Measurements from ENCODE around the gene AARS1. TPM values are rescaled to one million over a fixed set of nuclear protein-coding genes. Genes with fewer than 3 reads are reported as not detected.
A peak's percentile ranks its signal among the peaks of the same experiment; 100 is the strongest.
"Not testable (repeated sequence)": the region's sequence is repeated elsewhere in the genome, so short reads cannot be mapped to it uniquely, and the experiment has no call there.

The AARS1 gene
- total RNA-seq, 1 donor from 2014 or later = 151 TPM

GRCh38 chr16:70271696-70272095 is 17.6 kb downstream of the AARS1 start:
- no peak for DNase-seq (ENCODE audit: low read depth, low spot score)

- no peak for DNase-seq (ENCODE audit: low read depth, low spot score)
These were observed 19.1 kb downstream of the AARS1 start for GRCh38 chr16:70270176-70270575.

- no peak for DNase-seq (ENCODE audit: low read depth, low spot score)
These were observed 19.8 kb downstream of the AARS1 start for GRCh38 chr16:70269471-70269870.

GRCh38 chr16:70267922-70268321 is 21.4 kb downstream of the AARS1 start:
- DNase-seq (ENCODE audit: low read depth, low spot score) = not testable (repeated sequence)

- DNase-seq (ENCODE audit: low read depth, low spot score) = no peak
These were observed 21.8 kb downstream of the AARS1 start for GRCh38 chr16:70267516-70267915.

- not testable (repeated sequence) for DNase-seq (ENCODE audit: low read depth, low spot score)
These were observed 29.4 kb downstream of the AARS1 start for GRCh38 chr16:70259903-70260302.

- no peak for DNase-seq (ENCODE audit: low read depth, low spot score)
These were observed 30.4 kb downstream of the AARS1 start for GRCh38 chr16:70258946-70259345.

- DNase-seq (ENCODE audit: low read depth, low spot score) = no peak
These were observed 31.2 kb downstream of the AARS1 start for GRCh38 chr16:70258065-70258464.

- DNase-seq (ENCODE audit: low read depth, low spot score) = no peak
These were observed 31.9 kb downstream of the AARS1 start for GRCh38 chr16:70257391-70257790.

GRCh38 chr16:70255574-70255973 is 33.7 kb downstream of the AARS1 start:
- DNase-seq (ENCODE audit: low read depth, low spot score) = no peak

- DNase-seq (ENCODE audit: low read depth, low spot score) = no peak
These were observed 34.4 kb downstream of the AARS1 start for GRCh38 chr16:70254965-70255286.

- no peak for DNase-seq (ENCODE audit: low read depth, low spot score)
These were observed 34.9 kb downstream of the AARS1 start for GRCh38 chr16:70254180-70254964.

GRCh38 chr16:70253291-70254106 is 35.8 kb downstream of the AARS1 start:
- DNase-seq (ENCODE audit: low read depth, low spot score) = no peak

GRCh38 chr16:70252355-70252988 is 36.8 kb downstream of the AARS1 start:
- DNase-seq (ENCODE audit: low read depth, low spot score) = no peak

- DNase-seq (ENCODE audit: low read depth, low spot score) = peak; percentile 74
These were observed 37.5 kb downstream of the AARS1 start, which contains the start of gene EXOSC6 for GRCh38 chr16:70251629-70252354. Gene EXOSC6, minus strand, starts transcription at chr16:70251940. Its CDS starts 40 bp downstream, at chr16:70251900.

- DNase-seq (ENCODE audit: low read depth, low spot score) = no peak
These were observed 38.3 kb downstream of the AARS1 start for GRCh38 chr16:70250748-70251628.

GRCh38 chr16:70249697-70250096 is 39.6 kb downstream of the AARS1 start:
- DNase-seq (ENCODE audit: low read depth, low spot score) = not testable (repeated sequence)

GRCh38 chr16:70238773-70239172 is 50.5 kb downstream of the AARS1 start:
- not testable (repeated sequence) for DNase-seq (ENCODE audit: low read depth, low spot score)

- DNase-seq (ENCODE audit: low read depth, low spot score) = peak; percentile 81
These were observed 57.5 kb downstream of the AARS1 start for GRCh38 chr16:70231831-70232230.

- DNase-seq (ENCODE audit: low read depth, low spot score) = not testable (repeated sequence)
These were observed 63.3 kb downstream of the AARS1 start for GRCh38 chr16:70226024-70226423.
